Mucosa of stomach (tissue), 1 donor: ENCODE data around the gene KCNK15.

ENCODE experiments used
- H3K27me3 ChIP-seq: one replicate; pipeline ENCODE4 v1.7.0; 2013; ENCODE audit warnings: mild to moderate bottlenecking, low read length; ENCODE audit not compliant: control insufficient read depth, insufficient read depth
- H3K36me3 ChIP-seq: one replicate; pipeline ENCODE4 v1.7.0; 2013; ENCODE audit warnings: low read length; ENCODE audit not compliant: control insufficient read depth, insufficient read depth
- H3K4me1 ChIP-seq: one replicate; pipeline ENCODE4 v1.7.0; 2013; ENCODE audit warnings: mild to moderate bottlenecking, low read length; ENCODE audit not compliant: control insufficient read depth, insufficient read depth
- H3K4me3 ChIP-seq: one replicate; pipeline ENCODE4 v1.7.0; 2013; ENCODE audit warnings: low read length
- H3K9ac ChIP-seq: one replicate; pipeline ENCODE4 v1.7.0; 2013; ENCODE audit warnings: mild to moderate bottlenecking, low read length, moderate library complexity
- H3K9me3 ChIP-seq: one replicate; pipeline ENCODE4 v1.7.0; 2013; ENCODE audit warnings: mild to moderate bottlenecking, low read length, moderate library complexity; ENCODE audit not compliant: control insufficient read depth
- donor health status: Pancreatic carcinoma.

The KCNK15 gene

GRCh38 chr20:44742304-44743079, 3.2 kb upstream of the KCNK15 start:
- no peak overlapping the region for H3K4me3 ChIP-seq
- H3K9me3 ChIP-seq = no peaks in the 10 kb centered on the region
- H3K4me1 ChIP-seq = peaks cover 18% of the 10 kb centered on the region
- H3K36me3 ChIP-seq = no peaks in the 10 kb centered on the region
- no peaks in the 10 kb centered on the region for H3K27me3 ChIP-seq
- H3K9ac ChIP-seq = no peak overlapping the region

GRCh38 chr20:44743080-44743701, 2.5 kb upstream of the KCNK15 start:
- no peak overlapping the region for H3K4me3 ChIP-seq
- H3K4me1 ChIP-seq = peaks cover 22% of the 10 kb centered on the region
- H3K9me3 ChIP-seq = no peaks in the 10 kb centered on the region
- H3K27me3 ChIP-seq = no peaks in the 10 kb centered on the region
- H3K36me3 ChIP-seq = no peaks in the 10 kb centered on the region
- no peak overlapping the region for H3K9ac ChIP-seq

DNA sequence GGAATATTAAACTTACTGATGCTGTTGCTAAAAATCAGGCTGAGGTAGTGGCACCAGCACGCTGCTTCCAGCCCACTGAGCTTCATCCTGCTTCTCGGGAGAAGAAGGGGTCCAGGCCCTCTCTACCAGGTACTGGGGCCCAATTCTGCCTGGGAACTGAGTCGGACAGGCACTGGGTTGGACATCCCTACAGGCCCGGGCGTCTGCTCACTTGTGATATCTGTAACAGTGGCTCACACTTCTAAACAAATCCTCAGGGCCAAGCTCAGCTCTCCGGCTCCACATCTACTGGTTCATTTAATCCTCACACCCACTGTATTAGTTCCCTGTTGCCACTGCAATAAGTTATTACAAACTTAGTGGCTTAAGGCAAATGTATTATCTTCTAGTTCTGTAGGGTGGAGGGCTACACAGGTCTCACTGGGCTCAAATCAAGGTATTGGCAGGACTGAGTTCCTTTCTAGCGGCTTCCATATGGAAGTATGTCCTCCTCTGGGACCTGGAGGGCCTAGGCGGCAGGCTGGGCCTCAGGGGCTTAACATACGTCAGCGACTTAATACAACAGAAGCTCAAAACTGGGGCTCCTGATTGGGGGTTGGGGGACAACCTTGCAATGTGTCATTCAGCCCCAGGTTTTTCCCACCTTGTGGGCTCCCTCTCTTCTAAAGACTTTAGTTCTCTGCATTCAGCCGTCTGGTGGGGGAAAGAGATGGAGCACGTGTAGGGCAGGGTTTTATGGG, 1.6 kb upstream of the KCNK15 start:
- H3K9me3 ChIP-seq = no peaks in the 10 kb centered on the region
- no peak overlapping the region for H3K4me3 ChIP-seq
- H3K36me3 ChIP-seq = no peaks in the 10 kb centered on the region
- peaks cover 22% of the 10 kb centered on the region for H3K4me1 ChIP-seq
- no peak overlapping the region for H3K9ac ChIP-seq
- H3K27me3 ChIP-seq = peaks cover 2% of the 10 kb centered on the region

- peaks cover 8% of the 10 kb centered on the region for H3K27me3 ChIP-seq
- H3K4me3 ChIP-seq = no peak overlapping the region
- no peak overlapping the region for H3K9ac ChIP-seq
- peaks cover 22% of the 10 kb centered on the region for H3K4me1 ChIP-seq
- no peaks in the 10 kb centered on the region for H3K9me3 ChIP-seq
- H3K36me3 ChIP-seq = no peaks in the 10 kb centered on the region
These were observed 505 bp upstream of the KCNK15 start for GRCh38 chr20:44745122-44745597.

GRCh38 chr20:44746367-44747165, 901 bp downstream of the KCNK15 start:
- Histone ChIP-seq H3K36me3 (no peaks in the 10 kb centered on the region), H3K27me3 (peaks cover 17% of the 10 kb centered on the region), H3K9me3 (no peaks in the 10 kb centered on the region), H3K4me1 (peaks cover 22% of the 10 kb centered on the region), H3K9ac (peak overlapping the region; percentile 49), H3K4me3 (peak overlapping the region; percentile 40)

DNA sequence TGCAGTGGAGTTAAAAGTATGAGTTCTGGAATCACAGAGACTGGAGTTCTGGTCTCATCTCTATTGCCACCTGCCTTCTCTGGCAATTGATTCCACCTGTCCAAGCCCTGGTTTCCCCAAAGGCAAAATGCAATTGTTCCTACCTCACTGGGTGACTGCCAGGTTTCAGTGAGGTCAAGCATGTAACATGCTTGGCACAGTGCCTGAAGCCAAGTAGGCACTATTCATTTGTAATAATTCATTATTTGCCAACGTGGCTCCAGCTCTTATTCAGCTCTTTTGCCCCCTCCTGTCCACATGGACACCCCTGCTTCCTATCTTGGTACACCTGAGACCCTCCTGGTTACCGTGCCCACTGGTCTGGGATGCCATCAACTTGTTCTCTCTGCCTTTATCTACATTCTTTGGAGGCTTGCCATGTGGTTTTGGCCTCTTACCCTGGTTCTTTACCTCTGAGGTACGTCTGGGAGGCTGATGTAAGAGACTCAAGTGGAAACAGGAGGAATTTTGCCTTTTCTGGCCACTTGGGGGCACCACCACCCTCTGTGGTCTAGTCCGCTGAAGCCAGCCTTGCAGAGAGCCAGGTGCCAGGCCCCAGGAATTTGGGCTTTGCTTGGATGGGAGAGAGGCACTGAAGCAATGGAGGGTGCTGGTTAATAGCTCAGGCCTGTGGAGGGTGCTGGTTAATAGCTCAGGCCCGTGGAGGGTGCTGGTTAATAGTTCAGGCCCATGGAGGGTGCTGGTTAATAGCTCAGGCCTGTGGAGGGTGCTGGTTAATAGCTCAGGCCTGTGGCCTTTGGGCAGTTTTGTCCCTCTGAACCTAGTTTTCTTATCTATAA, 1.7 kb downstream of the KCNK15 start:
- Histone ChIP-seq H3K9me3 (no peaks in the 10 kb centered on the region), H3K4me1 (peaks cover 22% of the 10 kb centered on the region), H3K9ac (peak overlapping the region; percentile 37), H3K27me3 (peaks cover 24% of the 10 kb centered on the region), H3K36me3 (no peaks in the 10 kb centered on the region), H3K4me3 (no peak overlapping the region)

DNA sequence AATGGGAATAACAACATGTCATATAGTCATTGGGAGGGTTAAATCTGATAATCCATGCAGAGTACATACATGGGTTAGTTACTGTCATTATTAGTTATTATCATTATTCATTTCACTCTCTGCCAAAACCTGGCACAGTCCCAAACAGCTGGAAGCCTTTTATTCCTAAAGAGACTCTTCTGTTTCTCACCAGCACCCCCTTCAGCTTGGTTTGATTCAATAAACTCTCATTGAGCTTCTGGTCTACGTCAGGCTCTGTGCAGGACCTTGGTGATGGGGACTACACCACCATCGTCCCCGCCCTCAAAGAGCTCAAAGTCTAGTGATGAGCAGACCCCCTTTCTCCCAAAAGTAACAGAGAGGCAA, 2.3 kb downstream of the KCNK15 start:
- Histone ChIP-seq H3K4me1 (peaks cover 22% of the 10 kb centered on the region), H3K9me3 (no peaks in the 10 kb centered on the region), H3K36me3 (no peaks in the 10 kb centered on the region), H3K27me3 (peaks cover 29% of the 10 kb centered on the region), H3K4me3 (no peak overlapping the region), H3K9ac (no peak overlapping the region)

- peaks cover 22% of the 10 kb centered on the region for H3K4me1 ChIP-seq
- no peak overlapping the region for H3K4me3 ChIP-seq
- peaks cover 35% of the 10 kb centered on the region for H3K27me3 ChIP-seq
- H3K9me3 ChIP-seq = no peaks in the 10 kb centered on the region
- H3K36me3 ChIP-seq = no peaks in the 10 kb centered on the region
- no peak overlapping the region for H3K9ac ChIP-seq
These were observed 4.6 kb downstream of the KCNK15 start for GRCh38 chr20:44750081-44750805.

- H3K9me3 ChIP-seq = no peaks in the 10 kb centered on the region
- H3K4me3 ChIP-seq = no peak overlapping the region
- no peaks in the 10 kb centered on the region for H3K36me3 ChIP-seq
- peaks cover 6% of the 10 kb centered on the region for H3K4me1 ChIP-seq
- H3K27me3 ChIP-seq = peaks cover 35% of the 10 kb centered on the region
- no peak overlapping the region for H3K9ac ChIP-seq
These were observed 6.7 kb downstream of the KCNK15 start for GRCh38 chr20:44752099-44752931.

- H3K4me1 ChIP-seq = no peaks in the 10 kb centered on the region
- no peak overlapping the region for H3K9ac ChIP-seq
- H3K27me3 ChIP-seq = peaks cover 39% of the 10 kb centered on the region
- no peak overlapping the region for H3K4me3 ChIP-seq
- H3K9me3 ChIP-seq = no peaks in the 10 kb centered on the region
- H3K36me3 ChIP-seq = no peaks in the 10 kb centered on the region
These were observed 8.9 kb downstream of the KCNK15 start for GRCh38 chr20:44754554-44754953.
